Osteoblast (primary cell): Measurements from ENCODE around the gene COLEC11. TPM values are rescaled to one million over a fixed set of nuclear protein-coding genes. Genes with fewer than 3 reads are reported as not detected.

Source experiments
- DNase-seq: peaks from one replicate; pipeline ENCODE4 v3.0.0; 2011; ENCODE audit warnings: low spot score, mixed read lengths; ENCODE audit not compliant: insufficient read length; ENCODE audit errors: missing footprints
- H2AFZ ChIP-seq: 2 replicates; pipeline ENCODE4 v1.6.0; 2011; ENCODE audit warnings: mild to moderate bottlenecking, low read length
- H3K27ac ChIP-seq: 2 replicates; pipeline ENCODE4 v1.5.1; 2011; ENCODE audit warnings: mild to moderate bottlenecking, low read depth, low read length, moderate library complexity
- H3K27me3 ChIP-seq: 2 replicates; pipeline ENCODE4 v1.6.0; 2012; ENCODE audit warnings: mild to moderate bottlenecking, control low read depth, inconsistent platforms, low read length, moderate library complexity; ENCODE audit not compliant: insufficient read depth
- H3K36me3 ChIP-seq: 2 replicates; pipeline ENCODE4 v1.5.1; 2011; ENCODE audit warnings: mild to moderate bottlenecking, low read length, control low read depth, moderate library complexity; ENCODE audit not compliant: insufficient read depth
- H3K4me1 ChIP-seq: 2 replicates; pipeline ENCODE4 v1.5.1; 2011; ENCODE audit warnings: mild to moderate bottlenecking, low read length, control low read depth, moderate library complexity; ENCODE audit not compliant: insufficient read depth
- H3K4me2 ChIP-seq: 2 replicates; pipeline ENCODE4 v1.6.0; 2011; ENCODE audit warnings: mild to moderate bottlenecking, low read length; ENCODE audit not compliant: insufficient read depth
- H3K4me3 ChIP-seq: fragments of 200-600 bp; sonication (generic); 3 replicates; pipeline ENCODE4 v1.5.1; 2012; ENCODE audit warnings: mild to moderate bottlenecking, low read length, inconsistent platforms; ENCODE audit not compliant: insufficient read depth
- H3K79me2 ChIP-seq: 2 replicates; pipeline ENCODE4 v1.6.0; 2012; ENCODE audit warnings: mild to moderate bottlenecking, low read length, control low read depth, inconsistent platforms; ENCODE audit not compliant: insufficient read depth
- H3K9me3 ChIP-seq: 2 replicates; pipeline ENCODE4 v1.5.1; 2011; ENCODE audit warnings: low read depth, low read length, control low read depth
- H4K20me1 ChIP-seq: 2 replicates; pipeline ENCODE4 v1.6.0; 2012; ENCODE audit warnings: mild to moderate bottlenecking, low read length, control low read depth; ENCODE audit not compliant: insufficient read depth
- total RNA-seq: library from RNA; depleted of rRNA; stranded (reverse); fragments of >200 nt; gene quantifications from 2 replicates; pipeline ENCODE4 v1.2.3, GENCODE V29; 2012
- TF ChIP-seq, protein P1 (sequence below): IDR thresholded peaks from 2 replicates; pipeline ENCODE4 v1.5.1; 2011; ENCODE audit warnings: mild to moderate bottlenecking, low read depth, low read length, moderate library complexity; ENCODE audit errors: extremely low read depth

COLEC11 gene
- total RNA-seq, 1 donor = 0.36 TPM

DNA sequence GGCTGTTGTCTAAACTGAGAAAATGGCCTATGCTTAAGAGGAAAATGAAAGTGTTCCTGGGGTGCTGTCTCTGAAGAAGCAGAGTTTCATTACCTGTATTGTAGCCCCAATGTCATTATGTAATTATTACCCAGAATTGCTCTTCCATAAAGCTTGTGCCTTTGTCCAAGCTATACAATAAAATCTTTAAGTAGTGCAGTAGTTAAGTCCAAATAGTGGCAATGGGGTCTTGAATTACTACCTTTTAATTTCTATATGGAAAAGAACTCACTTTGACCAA is 49.3 kb downstream of the COLEC11 start:
- no peak overlapping the region for H3K4me2 ChIP-seq
- no peaks in the 10 kb centered on the region for H3K9me3 ChIP-seq
- H3K27ac ChIP-seq = no peak overlapping the region
- no peaks in the 10 kb centered on the region for H3K79me2 ChIP-seq
- no peaks in the 10 kb centered on the region for H4K20me1 ChIP-seq
- H3K27me3 ChIP-seq = no peaks in the 10 kb centered on the region
- no peak overlapping the region for H3K4me3 ChIP-seq
- H2AFZ ChIP-seq = no peak overlapping the region
- H3K4me1 ChIP-seq = no peaks in the 10 kb centered on the region
- DNase-seq = peak; percentile 73
- TF ChIP-seq, protein P1, sequence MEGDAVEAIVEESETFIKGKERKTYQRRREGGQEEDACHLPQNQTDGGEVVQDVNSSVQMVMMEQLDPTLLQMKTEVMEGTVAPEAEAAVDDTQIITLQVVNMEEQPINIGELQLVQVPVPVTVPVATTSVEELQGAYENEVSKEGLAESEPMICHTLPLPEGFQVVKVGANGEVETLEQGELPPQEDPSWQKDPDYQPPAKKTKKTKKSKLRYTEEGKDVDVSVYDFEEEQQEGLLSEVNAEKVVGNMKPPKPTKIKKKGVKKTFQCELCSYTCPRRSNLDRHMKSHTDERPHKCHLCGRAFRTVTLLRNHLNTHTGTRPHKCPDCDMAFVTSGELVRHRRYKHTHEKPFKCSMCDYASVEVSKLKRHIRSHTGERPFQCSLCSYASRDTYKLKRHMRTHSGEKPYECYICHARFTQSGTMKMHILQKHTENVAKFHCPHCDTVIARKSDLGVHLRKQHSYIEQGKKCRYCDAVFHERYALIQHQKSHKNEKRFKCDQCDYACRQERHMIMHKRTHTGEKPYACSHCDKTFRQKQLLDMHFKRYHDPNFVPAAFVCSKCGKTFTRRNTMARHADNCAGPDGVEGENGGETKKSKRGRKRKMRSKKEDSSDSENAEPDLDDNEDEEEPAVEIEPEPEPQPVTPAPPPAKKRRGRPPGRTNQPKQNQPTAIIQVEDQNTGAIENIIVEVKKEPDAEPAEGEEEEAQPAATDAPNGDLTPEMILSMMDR = no peak
- H3K36me3 ChIP-seq = no peaks in the 10 kb centered on the region

DNA sequence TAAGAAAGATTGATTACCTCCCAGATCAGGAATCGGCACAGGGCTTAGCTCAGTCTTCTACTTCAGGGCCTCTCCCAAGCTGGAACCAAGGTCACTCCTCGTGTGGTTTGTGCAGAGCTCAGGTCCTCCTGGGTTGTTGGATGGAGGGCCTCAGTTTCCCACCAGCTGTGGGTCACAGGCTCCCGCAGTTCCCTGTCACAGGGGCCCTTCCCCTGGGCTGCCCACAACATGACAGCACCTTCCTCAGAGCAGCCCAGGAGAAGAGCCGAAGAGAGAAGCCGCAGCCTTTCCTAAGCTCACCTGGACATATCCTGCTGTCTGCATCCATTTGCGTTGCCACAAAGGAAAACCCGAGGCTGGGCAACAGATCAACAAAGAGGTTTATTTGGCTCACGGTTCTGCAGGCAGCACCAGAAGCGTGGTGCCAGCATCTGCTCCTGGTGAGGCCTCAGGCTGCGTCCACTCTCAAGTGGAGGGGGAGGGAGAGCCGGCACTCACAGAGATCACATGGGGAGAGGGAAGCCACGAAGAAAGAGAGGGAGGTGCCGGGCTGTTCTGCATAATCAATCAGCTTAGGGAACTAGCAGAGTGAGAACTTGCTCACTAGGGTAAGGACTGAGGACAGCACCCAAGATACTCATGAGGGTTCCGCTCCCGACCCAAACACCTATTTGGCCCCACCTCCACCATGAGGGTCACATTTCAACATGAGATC is 50.1 kb downstream of the COLEC11 start:
- H3K27me3 ChIP-seq = no peaks in the 10 kb centered on the region
- TF ChIP-seq, protein P1 = no peak
- peak; percentile 66 for DNase-seq
- no peak overlapping the region for H3K4me2 ChIP-seq
- no peak overlapping the region for H3K27ac ChIP-seq
- H3K9me3 ChIP-seq = no peaks in the 10 kb centered on the region
- no peaks in the 10 kb centered on the region for H3K79me2 ChIP-seq
- H2AFZ ChIP-seq = no peak overlapping the region
- H3K36me3 ChIP-seq = no peaks in the 10 kb centered on the region
- no peaks in the 10 kb centered on the region for H4K20me1 ChIP-seq
- no peak overlapping the region for H3K4me3 ChIP-seq
- H3K4me1 ChIP-seq = no peaks in the 10 kb centered on the region

DNA sequence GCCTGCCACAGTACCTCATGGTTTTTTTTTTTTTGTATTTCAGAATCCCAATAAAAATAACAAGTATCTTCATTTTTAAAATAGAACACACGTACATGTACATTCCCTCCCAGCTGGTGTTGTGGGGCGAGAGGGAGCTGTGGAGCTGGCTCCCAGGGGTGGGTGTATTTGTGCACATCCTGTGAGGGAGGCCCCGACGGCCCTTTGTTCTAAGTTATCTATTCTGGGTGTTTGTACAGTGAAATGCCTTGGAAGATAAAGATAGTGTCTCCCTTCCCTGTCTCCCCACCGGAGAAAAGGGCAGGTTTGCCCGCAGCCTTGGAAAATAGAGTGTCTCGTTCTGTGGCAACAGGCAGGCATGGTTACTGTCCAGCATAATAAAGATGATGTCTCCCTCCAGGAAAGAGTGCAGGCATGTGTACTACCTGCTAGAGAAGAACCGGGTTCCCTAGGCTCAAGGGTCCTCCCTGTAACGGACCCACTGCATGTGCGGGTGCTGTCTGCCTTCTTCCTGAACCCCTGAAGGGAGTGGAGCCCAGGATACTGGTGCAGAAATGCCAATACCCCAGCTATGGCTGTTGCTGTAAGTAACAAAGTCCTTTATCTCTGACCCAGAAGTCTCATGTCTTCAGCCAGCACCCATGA is 51.0 kb downstream of the COLEC11 start:
- peak; percentile 77 for DNase-seq
- H3K9me3 ChIP-seq = no peaks in the 10 kb centered on the region
- H2AFZ ChIP-seq = no peak overlapping the region
- TF ChIP-seq, protein P1 = no peak
- no peaks in the 10 kb centered on the region for H3K27me3 ChIP-seq
- peaks cover 4% of the 10 kb centered on the region for H3K4me1 ChIP-seq
- no peaks in the 10 kb centered on the region for H3K36me3 ChIP-seq
- no peaks in the 10 kb centered on the region for H4K20me1 ChIP-seq
- H3K27ac ChIP-seq = no peak overlapping the region
- H3K79me2 ChIP-seq = no peaks in the 10 kb centered on the region
- no peak overlapping the region for H3K4me3 ChIP-seq
- no peak overlapping the region for H3K4me2 ChIP-seq

DNA sequence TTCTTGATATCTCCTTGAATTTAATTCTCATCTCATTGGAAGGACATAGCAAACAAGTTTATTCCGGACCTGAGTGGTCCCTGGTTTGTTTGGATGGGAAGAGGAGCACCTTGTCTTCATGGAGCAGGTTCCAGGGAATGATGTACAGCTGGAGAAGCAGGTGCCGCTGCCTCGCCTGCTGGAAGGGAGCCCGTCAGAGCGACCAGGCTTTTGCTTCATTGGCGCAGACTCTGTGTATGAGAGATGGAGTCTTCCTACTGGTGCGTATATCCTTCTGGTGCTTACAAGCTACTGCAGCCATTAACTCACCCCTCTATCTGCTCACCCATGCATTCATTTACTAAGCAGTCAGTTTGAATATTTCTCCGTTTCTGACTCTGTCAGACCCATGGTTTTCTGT is 51.5 kb downstream of the COLEC11 start:
- Histone ChIP-seq H3K4me3 (no peak overlapping the region), H2AFZ (no peak overlapping the region), H3K4me2 (no peak overlapping the region), H3K4me1 (peaks cover 5% of the 10 kb centered on the region), H3K27me3 (no peaks in the 10 kb centered on the region), H3K9me3 (no peaks in the 10 kb centered on the region), H3K36me3 (no peaks in the 10 kb centered on the region), H3K27ac (no peak overlapping the region), H4K20me1 (no peaks in the 10 kb centered on the region), H3K79me2 (no peaks in the 10 kb centered on the region)
- DNase-seq = peak; percentile 52
- TF ChIP-seq, protein P1 = no peak
